Loucy (cell line): ENCODE measurements around the gene SFXN5.

Experiments used
- H2AFZ ChIP-seq: fragments of 200-600 bp; sonication (generic); 2 replicates; pipeline ENCODE4 v1.6.0; 2016; ENCODE audit warnings: antibody characterized with exemption, mild to moderate bottlenecking, low read length, moderate library complexity
- H3F3A ChIP-seq: fragments of 200-600 bp; 2 replicates; pipeline ENCODE4 v1.6.0; 2016; ENCODE audit warnings: antibody characterized with exemption, low read depth, mild to moderate bottlenecking
- H3K27me3 ChIP-seq: fragments of 200-600 bp; sonication (generic); 2 replicates; pipeline ENCODE4 v1.6.1; 2014; ENCODE audit warnings: low read length, mild to moderate bottlenecking; ENCODE audit not compliant: insufficient read depth, poor library complexity, severe bottlenecking
- H3K36me3 ChIP-seq: fragments of 200-600 bp; sonication (generic); 2 replicates; pipeline ENCODE4 v1.6.1; 2016; ENCODE audit warnings: low read length; ENCODE audit not compliant: insufficient read depth
- H3K4me1 ChIP-seq: fragments of 200-600 bp; sonication (generic); 2 replicates; pipeline ENCODE4 v1.5.1; 2014; ENCODE audit warnings: low read length, mild to moderate bottlenecking; ENCODE audit not compliant: insufficient read depth, poor library complexity, severe bottlenecking
- H3K4me2 ChIP-seq: fragments of 200-600 bp; sonication (generic); 2 replicates; pipeline ENCODE4 v1.6.0; 2014; ENCODE audit warnings: antibody characterized with exemption, low read length, low read depth, mild to moderate bottlenecking; ENCODE audit not compliant: poor library complexity, severe bottlenecking
- H3K4me3 ChIP-seq: fragments of 200-600 bp; sonication (generic); 2 replicates; pipeline ENCODE4 v1.5.1; 2014; ENCODE audit warnings: low read length, mild to moderate bottlenecking, mixed read lengths; ENCODE audit not compliant: poor library complexity, severe bottlenecking
- H3K79me2 ChIP-seq: fragments of 200-600 bp; sonication (generic); 2 replicates; pipeline ENCODE4 v1.6.1; 2014; ENCODE audit warnings: low read length; ENCODE audit not compliant: insufficient read depth
- H3K9ac ChIP-seq: fragments of 200-600 bp; sonication (generic); 2 replicates; pipeline ENCODE4 v1.6.0; 2014; ENCODE audit warnings: mild to moderate bottlenecking, low read depth, low read length, moderate library complexity; ENCODE audit not compliant: poor library complexity, severe bottlenecking
- H3K9me2 ChIP-seq: fragments of 200-600 bp; sonication (generic); replicated peaks from 2 replicates; pipeline ENCODE4 v1.6.1; 2016; ENCODE audit warnings: low read depth, low read length, mixed read lengths
- H3K9me3 ChIP-seq: fragments of 200-600 bp; sonication (generic); 2 replicates; pipeline ENCODE4 v1.6.1; 2014; ENCODE audit warnings: mild to moderate bottlenecking, antibody characterized with exemption, low read length, low read depth; ENCODE audit not compliant: insufficient read depth
- H4K20me1 ChIP-seq: fragments of 200-600 bp; sonication (generic); 2 replicates; pipeline ENCODE4 v1.6.0; 2014; ENCODE audit warnings: antibody characterized with exemption, low read length, mild to moderate bottlenecking; ENCODE audit not compliant: insufficient read depth, poor library complexity, severe bottlenecking
- EZH2phosphoT487 ChIP-seq: fragments of 200-600 bp; IDR thresholded peaks from 2 replicates; pipeline ENCODE4 v1.6.1; 2018; ENCODE audit warnings: antibody characterized with exemption, mild to moderate bottlenecking, moderate library complexity, borderline replicate concordance
- TF ChIP-seq, protein P1 (sequence below): fragments of 200-600 bp; sonication (generic); conservative IDR thresholded peaks from 2 replicates; pipeline ENCODE4 v1.5.1; 2014; ENCODE audit warnings: mild to moderate bottlenecking, antibody characterized with exemption, low read length

Gene SFXN5

DNA sequence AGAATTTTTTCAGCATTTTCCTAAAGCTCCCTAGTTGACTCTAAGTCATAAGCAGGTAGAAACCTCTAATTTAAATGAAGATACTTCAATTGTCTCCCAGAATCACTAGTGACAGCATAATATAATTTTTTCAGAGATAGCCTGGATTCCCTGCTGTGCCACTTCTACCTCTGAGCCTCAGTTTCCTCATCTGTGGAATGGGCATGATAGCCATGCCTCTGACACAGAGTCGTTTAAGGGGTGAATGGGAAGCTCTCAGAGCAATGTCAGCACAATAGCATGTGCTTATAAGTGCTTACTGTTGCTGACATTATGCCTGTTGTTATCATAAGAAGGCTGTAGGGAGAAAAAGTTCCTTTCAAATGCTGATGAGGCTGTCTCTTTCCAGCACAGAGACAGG is 48.0 kb downstream of the SFXN5 start:
- Histone ChIP-seq H3K9me3 (no peaks in the 10 kb centered on the region), H3K4me1 (no peaks in the 10 kb centered on the region), H3K4me3 (no peak overlapping the region), H4K20me1 (no peaks in the 10 kb centered on the region), H3K9ac (no peak overlapping the region), H3K4me2 (no peak overlapping the region), H3F3A (no peaks in the 10 kb centered on the region), H3K36me3 (peaks cover 7% of the 10 kb centered on the region; the same call in 1 of the 2 replicates), H3K27me3 (no peaks in the 10 kb centered on the region), H3K79me2 (no peaks in the 10 kb centered on the region), H3K9me2 (no peaks in the 10 kb centered on the region), H2AFZ (no peak overlapping the region)
- TF ChIP-seq EZH2phosphoT487: no peak
- TF ChIP-seq, protein P1, sequence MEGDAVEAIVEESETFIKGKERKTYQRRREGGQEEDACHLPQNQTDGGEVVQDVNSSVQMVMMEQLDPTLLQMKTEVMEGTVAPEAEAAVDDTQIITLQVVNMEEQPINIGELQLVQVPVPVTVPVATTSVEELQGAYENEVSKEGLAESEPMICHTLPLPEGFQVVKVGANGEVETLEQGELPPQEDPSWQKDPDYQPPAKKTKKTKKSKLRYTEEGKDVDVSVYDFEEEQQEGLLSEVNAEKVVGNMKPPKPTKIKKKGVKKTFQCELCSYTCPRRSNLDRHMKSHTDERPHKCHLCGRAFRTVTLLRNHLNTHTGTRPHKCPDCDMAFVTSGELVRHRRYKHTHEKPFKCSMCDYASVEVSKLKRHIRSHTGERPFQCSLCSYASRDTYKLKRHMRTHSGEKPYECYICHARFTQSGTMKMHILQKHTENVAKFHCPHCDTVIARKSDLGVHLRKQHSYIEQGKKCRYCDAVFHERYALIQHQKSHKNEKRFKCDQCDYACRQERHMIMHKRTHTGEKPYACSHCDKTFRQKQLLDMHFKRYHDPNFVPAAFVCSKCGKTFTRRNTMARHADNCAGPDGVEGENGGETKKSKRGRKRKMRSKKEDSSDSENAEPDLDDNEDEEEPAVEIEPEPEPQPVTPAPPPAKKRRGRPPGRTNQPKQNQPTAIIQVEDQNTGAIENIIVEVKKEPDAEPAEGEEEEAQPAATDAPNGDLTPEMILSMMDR: no peak

DNA sequence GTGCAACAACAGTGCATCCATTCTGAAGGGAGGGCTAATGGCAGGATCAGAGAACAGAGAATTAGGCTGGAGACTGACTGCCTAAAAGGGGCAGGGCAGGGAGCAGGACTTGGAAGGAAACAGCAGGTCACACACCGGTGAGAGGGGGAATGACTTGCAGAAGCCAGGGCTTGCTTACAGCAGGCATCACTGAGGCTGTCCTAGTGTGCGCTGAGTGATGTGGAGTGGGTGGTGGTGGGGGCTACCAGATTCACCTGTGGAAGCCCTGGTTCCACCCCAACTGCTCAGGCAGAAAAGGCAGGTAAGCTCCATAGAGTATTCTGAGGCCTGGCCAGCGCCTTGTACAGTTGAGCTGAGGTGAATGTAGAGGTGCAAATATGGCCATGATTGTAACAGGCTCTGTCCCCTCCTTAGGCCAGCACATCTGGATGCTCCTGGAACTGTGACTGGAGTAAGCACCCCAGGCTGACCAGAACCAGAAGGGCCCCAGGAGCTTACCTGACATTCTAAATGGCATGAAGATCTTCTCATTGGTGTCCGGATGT is 49.4 kb downstream of the SFXN5 start:
- no peak overlapping the region for H3K4me3 ChIP-seq
- H3F3A ChIP-seq: no peaks in the 10 kb centered on the region
- no peak overlapping the region for H3K9ac ChIP-seq
- H4K20me1 ChIP-seq: no peaks in the 10 kb centered on the region
- H2AFZ ChIP-seq: no peak overlapping the region
- H3K4me2 ChIP-seq: no peak overlapping the region
- H3K9me3 ChIP-seq: no peaks in the 10 kb centered on the region
- no peaks in the 10 kb centered on the region for H3K9me2 ChIP-seq
- TF ChIP-seq EZH2phosphoT487: no peak
- TF ChIP-seq, protein P1: no peak
- H3K4me1 ChIP-seq: no peaks in the 10 kb centered on the region
- H3K79me2 ChIP-seq: no peaks in the 10 kb centered on the region
- peaks cover 7% of the 10 kb centered on the region; the same call in 1 of the 2 replicates for H3K36me3 ChIP-seq
- H3K27me3 ChIP-seq: no peaks in the 10 kb centered on the region

DNA sequence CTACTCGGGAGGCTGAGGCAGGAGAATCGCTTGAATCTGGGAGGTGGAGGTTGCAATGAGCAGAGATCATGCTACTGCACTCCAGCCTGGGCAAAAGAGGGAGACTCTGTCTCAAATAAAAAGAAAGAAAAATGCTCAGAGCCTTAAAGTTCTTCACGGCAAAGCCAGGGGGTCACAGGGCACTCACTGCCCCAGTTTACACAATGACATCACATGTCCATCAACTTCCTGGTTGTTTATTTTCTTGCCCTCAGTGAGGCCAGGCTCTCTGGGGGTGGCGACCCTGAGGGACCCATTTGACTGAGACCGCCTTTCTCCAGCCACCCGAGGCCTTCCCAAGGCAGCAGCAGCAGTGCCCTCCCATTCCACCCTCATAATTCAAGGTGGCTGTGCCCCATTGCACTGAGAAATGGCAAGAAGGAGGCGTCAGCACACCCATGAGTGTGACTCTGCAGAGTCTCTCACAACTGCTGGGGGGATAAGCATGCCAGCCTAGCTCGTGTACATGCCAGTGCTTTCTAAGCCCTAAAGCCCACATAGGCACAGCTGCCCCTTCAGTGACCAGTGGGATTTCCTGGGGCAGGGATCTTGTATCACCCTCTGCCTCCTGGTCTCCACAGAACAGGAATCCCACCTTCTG is 50.0 kb downstream of the SFXN5 start:
- Histone ChIP-seq H3F3A (no peaks in the 10 kb centered on the region), H3K4me2 (no peak overlapping the region), H3K9me2 (no peaks in the 10 kb centered on the region), H3K4me3 (no peak overlapping the region), H3K4me1 (no peaks in the 10 kb centered on the region), H3K79me2 (no peaks in the 10 kb centered on the region), H2AFZ (no peak overlapping the region), H3K36me3 (peaks cover 7% of the 10 kb centered on the region; the same call in 1 of the 2 replicates), H3K27me3 (no peaks in the 10 kb centered on the region), H4K20me1 (no peaks in the 10 kb centered on the region), H3K9ac (no peak overlapping the region), H3K9me3 (no peaks in the 10 kb centered on the region)
- TF ChIP-seq, protein P1: no peak
- no peak for TF ChIP-seq EZH2phosphoT487
